CD14-positive monocyte (primary cell): ENCODE measurements around the gene SPN. TPM values are rescaled to one million over a fixed set of nuclear protein-coding genes. Genes with fewer than 3 reads are reported as not detected.
"Not testable (repeated sequence)": the region's sequence is repeated elsewhere in the genome, so short reads cannot be mapped to it uniquely, and the experiment has no call there.

ENCODE experiments used
- DNase-seq, 3 donors: peaks; one replicate each; pipeline ENCODE4 v3.0.0-alpha.2; 2011 to 2022
- H2AFZ ChIP-seq: 2 replicates; pipeline ENCODE4 v1.6.0; 2012; ENCODE audit warnings: mild to moderate bottlenecking, low read depth, low read length, inconsistent platforms; ENCODE audit not compliant: insufficient read depth, poor library complexity, severe bottlenecking
- H3K27ac ChIP-seq, 2 donors: 1 replicate in 1 of 2; 2 replicates in 1 of 2; pipeline ENCODE4 v1.5.1; 2012 to 2013; ENCODE audit warnings: low read length in 2 of 2, control low read depth in 1 of 2, inconsistent platforms in 1 of 2, low read depth in 1 of 2, mild to moderate bottlenecking in 1 of 2
- H3K27me3 ChIP-seq, 2 donors: one replicate each; pipeline versions ENCODE4 v1.6.0 to v1.6.1; 2011 to 2013; ENCODE audit warnings: low read length in 2 of 2; ENCODE audit not compliant: control insufficient read depth in 2 of 2, insufficient read depth in 2 of 2
- H3K36me3 ChIP-seq, 2 donors: replicated peaks in 1 of 2; 1 replicate in 1 of 2; 2 replicates in 1 of 2; pipeline versions ENCODE4 v1.5.1 to v1.6.1; 2012 to 2013; ENCODE audit warnings: low read length in 2 of 2, control low read depth in 1 of 2, inconsistent platforms in 1 of 2, mild to moderate bottlenecking in 1 of 2; ENCODE audit not compliant: insufficient read depth in 2 of 2, control insufficient read depth in 1 of 2
- H3K4me1 ChIP-seq, 2 donors: 1 replicate in 1 of 2; 2 replicates in 1 of 2; pipeline versions ENCODE4 v1.5.1 to v1.6.1; 2012 to 2013; ENCODE audit warnings: low read length in 2 of 2, control low read depth in 1 of 2, inconsistent platforms in 1 of 2, mild to moderate bottlenecking in 1 of 2, moderate library complexity in 1 of 2; ENCODE audit not compliant: insufficient read depth in 2 of 2, control insufficient read depth in 1 of 2
- H3K4me2 ChIP-seq: replicated peaks from 2 replicates; pipeline ENCODE3; 2012; ENCODE audit warnings: low read length, moderate library complexity, mild to moderate bottlenecking; ENCODE audit not compliant: poor library complexity, severe bottlenecking; ENCODE audit errors: extremely low read depth
- H3K4me3 ChIP-seq, 3 experiments: fragments of 200-600 bp in 1 of 3; sonication (generic) in 1 of 3; replicated peaks in 1 of 3; 1 replicate in 2 of 3; 2 replicates in 1 of 3; pipeline ENCODE4 v1.5.1; 2011 to 2013; ENCODE audit warnings: low read length in 3 of 3, mild to moderate bottlenecking in 3 of 3, control low read depth in 2 of 3, low read depth in 2 of 3, inconsistent platforms in 1 of 3, moderate library complexity in 1 of 3
- H3K79me2 ChIP-seq: 2 replicates; pipeline ENCODE4 v1.6.0; 2012; ENCODE audit warnings: mild to moderate bottlenecking, control low read depth, inconsistent platforms, low read length, moderate library complexity; ENCODE audit not compliant: insufficient read depth
- H3K9ac ChIP-seq: 2 replicates; pipeline ENCODE4 v1.6.0; 2017; ENCODE audit warnings: low read length, mild to moderate bottlenecking; ENCODE audit not compliant: insufficient read depth, poor library complexity, severe bottlenecking
- H3K9me3 ChIP-seq, 2 donors: replicated peaks in 1 of 2; 1 replicate in 1 of 2; 2 replicates in 1 of 2; pipeline versions ENCODE4 v1.5.1 to v1.6.1; 2012 to 2013; ENCODE audit warnings: low read length in 2 of 2, control low read depth in 1 of 2; ENCODE audit not compliant: control insufficient read depth in 1 of 2, insufficient read depth in 1 of 2
- H4K20me1 ChIP-seq: 2 replicates; pipeline ENCODE4 v1.6.0; 2012; ENCODE audit warnings: mild to moderate bottlenecking, low read length, control low read depth, moderate library complexity; ENCODE audit not compliant: insufficient read depth
- H3K27ac Mint-ChIP-seq, 7 donors: one replicate each; pipeline ENCODE4 v1.8.0; 2020; ENCODE audit warnings: mild to moderate bottlenecking in 7 of 7, mixed read lengths in 7 of 7, moderate library complexity in 6 of 7, inconsistent platforms in 2 of 7
- H3K27me3 Mint-ChIP-seq, 3 donors: one replicate each; pipeline ENCODE4 v1.8.0; 2021 to 2022; ENCODE audit warnings: low read depth in 3 of 3, mild to moderate bottlenecking in 3 of 3, mixed read lengths in 3 of 3, moderate library complexity in 3 of 3, inconsistent platforms in 1 of 3
- H3K36me3 Mint-ChIP-seq, 2 donors: one replicate each; pipeline ENCODE4 v1.8.0; 2020; ENCODE audit warnings: mixed read lengths in 2 of 2, inconsistent platforms in 1 of 2, mild to moderate bottlenecking in 1 of 2
- H3K4me1 Mint-ChIP-seq: one replicate; pipeline ENCODE4 v1.8.0; 2020; ENCODE audit warnings: mild to moderate bottlenecking, mixed read lengths
- H3K4me3 Mint-ChIP-seq, 2 donors: one replicate each; pipeline ENCODE4 v1.8.0; 2020; ENCODE audit warnings: mild to moderate bottlenecking in 2 of 2, mixed read lengths in 2 of 2, moderate library complexity in 1 of 2
- H3K9me3 Mint-ChIP-seq, 7 donors: one replicate each; pipeline ENCODE4 v1.8.0; 2020 to 2022; ENCODE audit warnings: mixed read lengths in 7 of 7, mild to moderate bottlenecking in 6 of 7, moderate library complexity in 6 of 7, inconsistent platforms in 2 of 7
- CTCF ChIP-seq: fragments of 200-600 bp; IDR thresholded peaks from one replicate; pipeline ENCODE4 v1.8.0; 2022; ENCODE audit warnings: antibody characterized with exemption, mild to moderate bottlenecking
- whole genome bisulfite sequencing: methylation state at CpG from one replicate; pipeline ENCODE4 v1.1.5; 2013; ENCODE audit warnings: missing lambda C conversion rate; ENCODE audit not compliant: insufficient coverage; 5-methylcytosine and 5-hydroxymethylcytosine counted together
- intact Hi-C, 2 donors: fragments of 100-400 bp; cut with micrococcal nuclease; formaldehyde crosslinking; loops; one replicate each; pipeline versions ENCODE4 v1.15.0 to v1.15.1; 2023
- polyA plus RNA-seq, 3 donors: library from polyadenylated mRNA; depleted of rRNA in 1 of 3; unstranded in 2 of 3; stranded (reverse) in 1 of 3; fragments of 300-500 nt in 2 of 3; fragments of >200 nt in 1 of 3; fragmentation: Illumina TruSeq in 2 of 3; gene quantifications; 1 replicate in 2 of 3; 2 replicates in 1 of 3; pipeline ENCODE4 v1.2.3, GENCODE V29; 2012 to 2021

SPN gene
- polyA plus RNA-seq, 3 donors: 42.4 to 71.0 (median 46.6) TPM

GRCh38 chr16:29665294-29666077 lies 2.4 kb downstream of the SPN start:
- Histone ChIP-seq H3K79me2 (peaks cover 80% of the 10 kb centered on the region), H3K4me3 (peak overlapping the region; percentile 52 to 97 (median 71)), H3K9me3 (no peaks in the 10 kb centered on the region), H3K27ac (peak overlapping the region; percentile 76 to 86), H3K36me3 (no peaks in the 10 kb centered on the region), H3K27me3 (no peaks in the 10 kb centered on the region), H3K4me1 (peaks cover 63 to 72% of the 10 kb centered on the region in 2 donors), H3K9ac (peak overlapping the region; percentile 78), H4K20me1 (peaks cover 70% of the 10 kb centered on the region), H2AFZ (peak overlapping the region; percentile 33), H3K4me2 (peak overlapping the region; percentile 95)
- H3K27me3 Mint-ChIP-seq: peaks cover 0 to 3% (median 0%) of the 10 kb centered on the region in 3 donors
- peaks cover 69% of the 10 kb centered on the region for H3K4me1 Mint-ChIP-seq
- H3K36me3 Mint-ChIP-seq: peaks cover 8 to 15% of the 10 kb centered on the region in 2 donors
- peak overlapping the region; percentile 87 to 98 (median 92) for H3K27ac Mint-ChIP-seq
- no peak for TF ChIP-seq CTCF
- peak in 2 of 3 donors; percentile 25 to 29 for DNase-seq
- H3K4me3 Mint-ChIP-seq: peak overlapping the region; percentile 93 to 96
- no peaks in the 10 kb centered on the region for H3K9me3 Mint-ChIP-seq
- intact Hi-C loops: loop anchor here (2.0 to 10.0 kb wide), 3 partner anchors 61 to 79 kb away; partner anchors contain the start of gene C16orf54 (in 1 of the 2)
- WGBS: 7% methylated on average over 11 of the region's 15 CpGs

- peak overlapping the region; percentile 95 for H3K4me2 ChIP-seq
- H4K20me1 ChIP-seq: peaks cover 87% of the 10 kb centered on the region
- peak overlapping the region; percentile 24 for H3K9ac ChIP-seq
- H3K79me2 ChIP-seq: peaks cover 87% of the 10 kb centered on the region
- peaks cover 62% of the 10 kb centered on the region for H3K4me1 Mint-ChIP-seq
- peaks cover 56 to 61% of the 10 kb centered on the region in 2 donors for H3K4me1 ChIP-seq
- peak overlapping the region; percentile 76 to 86 for H3K27ac ChIP-seq
- DNase-seq: peak in 2 of 3 donors; percentile 54 to 58
- peak overlapping the region; percentile 13 to 97 (median 71) for H3K4me3 ChIP-seq
- H3K9me3 Mint-ChIP-seq, H3K9me3 ChIP-seq, H3K27me3 ChIP-seq, H2AFZ ChIP-seq, H3K27me3 Mint-ChIP-seq, H3K36me3 ChIP-seq: not testable (repeated sequence)
- peaks cover 16 to 29% of the 10 kb centered on the region in 2 donors for H3K36me3 Mint-ChIP-seq
- intact Hi-C loops: loop anchor here (2.0 to 10.0 kb wide), 3 partner anchors 62 to 78 kb away; partner anchors contain the start of gene C16orf54 (in 1 of the 2)
- H3K4me3 Mint-ChIP-seq: peak overlapping the region; percentile 93 to 96
- 17% methylated on average over 4 of the region's 6 CpGs for WGBS
- peak overlapping the region; percentile 87 to 98 (median 92) for H3K27ac Mint-ChIP-seq
Observed at GRCh38 chr16:29667322-29667610, 4.2 kb downstream of the SPN start.
